ENCODE measurements around the gene LMF2. TPM values are rescaled to one million over a fixed set of nuclear protein-coding genes. Genes with fewer than 3 reads are reported as not detected.

LMF2 gene
- total and polyA plus RNA-seq, 2 of the 4 experiments (the other 2 are of a cell fraction) = 16.8 to 82.6 TPM

DNA sequence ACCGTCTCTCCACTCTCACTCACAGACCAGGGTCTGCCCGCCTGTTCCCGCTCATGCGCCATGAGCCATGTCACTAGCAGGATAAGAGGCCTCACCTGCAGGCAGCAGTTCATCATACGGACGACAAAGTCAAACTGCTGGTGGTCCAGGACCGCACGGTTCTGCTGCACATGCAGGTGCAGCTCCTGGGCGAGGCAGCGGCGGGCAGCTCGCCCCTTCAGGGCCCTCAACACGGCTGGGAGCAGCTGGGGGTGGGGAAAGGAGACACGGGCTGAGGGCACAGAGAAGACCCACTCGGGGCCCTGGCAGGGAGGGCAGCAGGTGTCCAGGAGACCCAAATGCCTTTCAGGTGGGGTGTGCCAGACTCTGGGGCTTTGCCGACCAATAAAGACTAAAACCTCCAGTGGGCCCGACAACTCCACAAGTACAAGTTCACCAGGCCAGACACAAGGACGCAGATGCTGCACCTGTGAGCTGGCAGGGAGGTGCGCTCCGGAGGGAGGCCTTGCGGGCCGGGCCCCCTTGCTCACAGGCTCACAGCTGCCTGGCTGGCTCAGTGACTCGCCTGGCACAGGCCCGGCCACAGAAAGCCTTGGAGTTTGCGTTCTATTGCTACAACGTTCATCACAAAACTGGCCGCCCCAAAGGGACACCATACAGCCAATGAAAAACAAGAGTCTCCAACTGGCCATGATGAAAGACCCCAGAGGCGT is 44.2 kb downstream of the LMF2 start:
- Histone ChIP-seq H4K5ac (ENCODE audit: low read depth, low read length) (no peak overlapping the region), H3K23ac (ENCODE audit: low read depth, low read length) (no peak overlapping the region), H3K4me2 (ENCODE audit: low read depth, low read length) (no peak overlapping the region), H2BK120ac (ENCODE audit: low read depth, low read length) (no peak overlapping the region), H2BK5ac (ENCODE audit: low read depth, low read length, poor library complexity, severe bottlenecking) (no peak overlapping the region), H3K36me3 (ENCODE audit: control insufficient read depth, insufficient read depth, low read length) (peaks cover 92% of the 10 kb centered on the region), H4K8ac (ENCODE audit: low read depth in 2 of 2, low read length in 2 of 2) (no peak overlapping the region), H3K9me3 (ENCODE audit: control insufficient read depth, insufficient read depth, low read length) (no peaks in the 10 kb centered on the region), H3K27me3 (ENCODE audit: control insufficient read depth, insufficient read depth, low read length) (no peaks in the 10 kb centered on the region), H3K4me3 (ENCODE audit: insufficient read depth, low read depth, low read length) (no peak overlapping the region), H3K4ac (ENCODE audit: low read depth, low read length) (no peak overlapping the region), H3K14ac (replicated peaks; ENCODE audit: low read depth, low read length) (no peak overlapping the region), H2BK20ac (ENCODE audit: low read depth, low read length) (no peak overlapping the region), H3K27ac (ENCODE audit: insufficient read depth, low read length) (no peak overlapping the region), H4K20me1 (ENCODE audit: insufficient read depth, low read length) (peaks cover 16% of the 10 kb centered on the region), H2AK9ac (replicated peaks; ENCODE audit: low read depth, low read length, poor library complexity) (no peak overlapping the region), H2BK15ac (ENCODE audit: low read depth, low read length) (no peak overlapping the region), H4K91ac (ENCODE audit: insufficient read depth, low read depth, low read length) (no peak overlapping the region), H3K79me1 (ENCODE audit: low read depth in 1 of 2, low read length in 2 of 2) (peaks cover 12 to 17% of the 10 kb centered on the region in 2 experiments; a peak in 3 of 4 replicates), H3K4me1 (ENCODE audit: control insufficient read depth, insufficient read depth, low read length) (no peaks in the 10 kb centered on the region), H3K18ac (ENCODE audit: low read depth, low read length) (no peak overlapping the region), H2AK5ac (ENCODE audit: low read depth, low read length) (no peak overlapping the region), H3K9ac (ENCODE audit: low read depth, low read length) (no peak overlapping the region), H3K9me1 (ENCODE audit: insufficient read depth, low read length) (no peaks in the 10 kb centered on the region), H2AFZ (replicated peaks; ENCODE audit: low read length, poor library complexity) (no peak overlapping the region), H3K56ac (ENCODE audit: extremely low read depth, insufficient read depth, low read length) (no peak overlapping the region)
- DNase-seq = no peak
- no TSS peak for BruUV-seq (replicated peaks)
- ChIA-PET CTCF (no interaction called here), POLR2A (ENCODE audit: unreplicated experiment) (no interaction called here)
- dilution Hi-C loops (cut with HindIII; ENCODE audit: low sequenced_read_pairs, unreplicated experiment) (no loop called here), intact Hi-C loops (cut with micrococcal nuclease) (no loop called here), in situ Hi-C loops (cut with MboI; ENCODE audit: low sequenced_read_pairs) (no loop called here)
- no peak for ATAC-seq (ENCODE audit: low read depth)
- WGBS, 2 experiments (ENCODE audit: extremely low coverage in 2 of 2, insufficient read length in 1 of 2) = 94% methylated on average over 18 of the region's 28 CpGs; no CpG with 5 or more reads in 1 of the 2 experiments
- TF ChIP-seq, protein P1, sequence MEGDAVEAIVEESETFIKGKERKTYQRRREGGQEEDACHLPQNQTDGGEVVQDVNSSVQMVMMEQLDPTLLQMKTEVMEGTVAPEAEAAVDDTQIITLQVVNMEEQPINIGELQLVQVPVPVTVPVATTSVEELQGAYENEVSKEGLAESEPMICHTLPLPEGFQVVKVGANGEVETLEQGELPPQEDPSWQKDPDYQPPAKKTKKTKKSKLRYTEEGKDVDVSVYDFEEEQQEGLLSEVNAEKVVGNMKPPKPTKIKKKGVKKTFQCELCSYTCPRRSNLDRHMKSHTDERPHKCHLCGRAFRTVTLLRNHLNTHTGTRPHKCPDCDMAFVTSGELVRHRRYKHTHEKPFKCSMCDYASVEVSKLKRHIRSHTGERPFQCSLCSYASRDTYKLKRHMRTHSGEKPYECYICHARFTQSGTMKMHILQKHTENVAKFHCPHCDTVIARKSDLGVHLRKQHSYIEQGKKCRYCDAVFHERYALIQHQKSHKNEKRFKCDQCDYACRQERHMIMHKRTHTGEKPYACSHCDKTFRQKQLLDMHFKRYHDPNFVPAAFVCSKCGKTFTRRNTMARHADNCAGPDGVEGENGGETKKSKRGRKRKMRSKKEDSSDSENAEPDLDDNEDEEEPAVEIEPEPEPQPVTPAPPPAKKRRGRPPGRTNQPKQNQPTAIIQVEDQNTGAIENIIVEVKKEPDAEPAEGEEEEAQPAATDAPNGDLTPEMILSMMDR (conservative IDR thresholded peaks at IDR 0.05; ENCODE audit: low read depth, low read length) = no peak
- TF ChIP-seq CHD1 (IDR thresholded peaks at IDR 0.05; ENCODE audit: low read depth, low read length) (no peak), SMC3 (IDR thresholded peaks at IDR 0.05; ENCODE audit: low read depth, low read length) (no peak), MAZ (IDR thresholded peaks at IDR 0.05; ENCODE audit: borderline replicate concordance, low read depth, low read length) (no peak), RFX5 (IDR thresholded peaks at IDR 0.05; ENCODE audit: low read depth, low read length) (no peak), NFE2L2 (IDR thresholded peaks at IDR 0.05; ENCODE audit: low read depth, low read length) (no peak), CEBPB (IDR thresholded peaks at IDR 0.05; ENCODE audit: low read depth, low read length) (no peak), BHLHE40 (IDR thresholded peaks at IDR 0.05; ENCODE audit: low read depth, low read length) (no peak), POLR2A (IDR thresholded peaks at IDR 0.05; ENCODE audit: low read depth, low read length) (no peak), FOS (IDR thresholded peaks at IDR 0.05; ENCODE audit: low read depth, low read length) (no peak), RAD21 (IDR thresholded peaks at IDR 0.05; ENCODE audit: low read length) (no peak), MAFK (IDR thresholded peaks at IDR 0.05; ENCODE audit: low read depth, low read length) (no peak), MXI1 (IDR thresholded peaks at IDR 0.05; ENCODE audit: borderline replicate concordance, low read depth, low read length) (no peak), RCOR1 (IDR thresholded peaks at IDR 0.05; ENCODE audit: insufficient replicate concordance, low read length) (no peak)
- TF ChIP-seq, protein P2, sequence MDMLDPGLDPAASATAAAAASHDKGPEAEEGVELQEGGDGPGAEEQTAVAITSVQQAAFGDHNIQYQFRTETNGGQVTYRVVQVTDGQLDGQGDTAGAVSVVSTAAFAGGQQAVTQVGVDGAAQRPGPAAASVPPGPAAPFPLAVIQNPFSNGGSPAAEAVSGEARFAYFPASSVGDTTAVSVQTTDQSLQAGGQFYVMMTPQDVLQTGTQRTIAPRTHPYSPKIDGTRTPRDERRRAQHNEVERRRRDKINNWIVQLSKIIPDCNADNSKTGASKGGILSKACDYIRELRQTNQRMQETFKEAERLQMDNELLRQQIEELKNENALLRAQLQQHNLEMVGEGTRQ (IDR thresholded peaks at IDR 0.05; ENCODE audit: low read depth, low read length) = no peak
- TF ChIP-seq, protein P3, sequence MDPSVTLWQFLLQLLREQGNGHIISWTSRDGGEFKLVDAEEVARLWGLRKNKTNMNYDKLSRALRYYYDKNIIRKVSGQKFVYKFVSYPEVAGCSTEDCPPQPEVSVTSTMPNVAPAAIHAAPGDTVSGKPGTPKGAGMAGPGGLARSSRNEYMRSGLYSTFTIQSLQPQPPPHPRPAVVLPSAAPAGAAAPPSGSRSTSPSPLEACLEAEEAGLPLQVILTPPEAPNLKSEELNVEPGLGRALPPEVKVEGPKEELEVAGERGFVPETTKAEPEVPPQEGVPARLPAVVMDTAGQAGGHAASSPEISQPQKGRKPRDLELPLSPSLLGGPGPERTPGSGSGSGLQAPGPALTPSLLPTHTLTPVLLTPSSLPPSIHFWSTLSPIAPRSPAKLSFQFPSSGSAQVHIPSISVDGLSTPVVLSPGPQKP (IDR thresholded peaks at IDR 0.05; ENCODE audit: borderline replicate concordance, low read depth, low read length) = no peak

Data from IMR-90 (cell line).